Renal pelvis (tissue), 3 donors: ENCODE data around the gene SUSD1. TPM values are rescaled to one million over a fixed set of nuclear protein-coding genes. Genes with fewer than 3 reads are reported as not detected.

Experiments
- polyA plus RNA-seq, 3 donors: library from polyadenylated mRNA; unstranded; fragments of 120-200 nt; gene quantifications; one replicate each; pipeline ENCODE4 v1.2.1, GENCODE V29; 2013; ENCODE audit not compliant: insufficient read length in 3 of 3

The SUSD1 gene
- polyA plus RNA-seq, 3 donors: 31.7 to 41.4 (median 35.1) TPM

Other genes starting within 250 kb of the SUSD1 start
- 10 to 100 TPM; 76.2 to 95.1 (median 87.5) TPM for gene PTBP3, start 158.3 kb upstream of the SUSD1 start, polyA plus RNA-seq
- 100 to 1,000 TPM in 2 of 3 donors, 10 to 100 TPM in 1; 96.8 to 115 (median 107) TPM for gene HSDL2, start 204.8 kb upstream of the SUSD1 start, polyA plus RNA-seq